Panc1 (cell line): Measurements from ENCODE around the gene MTA1. TPM values are rescaled to one million over a fixed set of nuclear protein-coding genes. Genes with fewer than 3 reads are reported as not detected.
A peak's percentile ranks its signal among the peaks of the same experiment; 100 is the strongest.

Experiments
- ATAC-seq: fragments of 200-7000 bp; cut with Tn5 transposase; 2 replicates; pipeline ENCODE4 v1.9.1; 2020; ENCODE audit warnings: mild to moderate bottlenecking, moderate library complexity
- BruUV-seq: library from RNA; stranded (reverse); fragments of 400-500 nt; replicated peaks from 2 replicates; lab custom pipeline; 2021; lab: Mats Ljungman, UMichigan
- CTCF ChIA-PET: fragments of 300-600 bp; sonication (Branson Sonifier 250); formaldehyde crosslinking; loops from one replicate; lab custom pipeline; 2022; ENCODE audit warnings: antibody characterized with exemption; lab: Charles Lee
- POLR2A ChIA-PET: fragments of 300-600 bp; sonication (Branson Sonifier 250); formaldehyde crosslinking; loops from one replicate; lab custom pipeline; 2022; ENCODE audit warnings: antibody characterized with exemption; lab: Charles Lee
- DNase-seq: peaks from one replicate; pipeline ENCODE4 v3.0.0-alpha.2; 2010; ENCODE audit warnings: low read depth, low spot score
- H3K27ac ChIP-seq: 2 replicates; pipeline ENCODE4 v1.5.1; 2011; ENCODE audit warnings: mild to moderate bottlenecking, low read length, inconsistent platforms
- H3K27me3 ChIP-seq: fragments of 200-500 bp; sonication (Bioruptor generic); 2 replicates; pipeline ENCODE4 v1.6.0; 2014; ENCODE audit warnings: low read length, inconsistent platforms; ENCODE audit not compliant: control insufficient read depth, insufficient read depth
- H3K36me3 ChIP-seq: fragments of 200-500 bp; sonication (Bioruptor generic); 2 replicates; pipeline ENCODE4 v1.5.1; 2014; ENCODE audit warnings: inconsistent platforms, mild to moderate bottlenecking, low read length, moderate library complexity; ENCODE audit not compliant: control insufficient read depth, insufficient read depth
- H3K4me1 ChIP-seq: 2 replicates; pipeline ENCODE4 v1.5.1; 2011; ENCODE audit warnings: inconsistent platforms, mild to moderate bottlenecking, low read length, moderate library complexity; ENCODE audit not compliant: control insufficient read depth, insufficient read depth
- H3K4me3 ChIP-seq, 2 experiments: 2 replicates each; pipeline ENCODE4 v1.5.1; 2011 to 2012; ENCODE audit warnings: low read depth in 2 of 2, low read length in 2 of 2, mild to moderate bottlenecking in 2 of 2, inconsistent platforms in 1 of 2, moderate library complexity in 1 of 2
- H3K9me3 ChIP-seq: fragments of 200-500 bp; sonication (Bioruptor generic); 2 replicates; pipeline ENCODE4 v1.5.1; 2014; ENCODE audit warnings: low read depth, mild to moderate bottlenecking, inconsistent platforms, low read length, moderate library complexity; ENCODE audit not compliant: control insufficient read depth, insufficient read depth
- CTCF ChIP-seq: fragments of 450-650 bp; IDR thresholded peaks from 2 replicates; pipeline ENCODE4 v1.5.1; 2017; ENCODE audit warnings: mild to moderate bottlenecking
- POLR2AphosphoS5 ChIP-seq: IDR thresholded peaks from 2 replicates; pipeline ENCODE4 v1.6.1; 2012; ENCODE audit warnings: mild to moderate bottlenecking, low read depth, low read length, moderate library complexity
- REST ChIP-seq, 2 experiments: IDR thresholded peaks; 2 replicates each; pipeline ENCODE4 v1.6.1; 2011 to 2012; ENCODE audit warnings: low read depth in 2 of 2, control low read depth in 1 of 2, low read length in 1 of 2, mild to moderate bottlenecking in 1 of 2, moderate library complexity in 1 of 2; ENCODE audit not compliant: insufficient read depth in 1 of 2
- SIN3A ChIP-seq: IDR thresholded peaks from 2 replicates; pipeline ENCODE4 v1.6.1; 2012; ENCODE audit warnings: low read depth, mild to moderate bottlenecking, low read length, moderate library complexity, borderline replicate concordance; ENCODE audit not compliant: insufficient read depth
- TCF7L2 ChIP-seq: IDR thresholded peaks from 2 replicates; pipeline ENCODE4 v1.6.1; 2011; ENCODE audit warnings: mild to moderate bottlenecking, low read depth, low read length, inconsistent platforms
- in situ Hi-C: cut with HindIII; loops from 2 replicates; pipeline ENCODE4 v1.10.0; 2016; ENCODE audit warnings: low sequenced_read_pairs, low pct_unique_long_range_greater_than_20kb
- intact Hi-C: fragments of 100-400 bp; cut with micrococcal nuclease; formaldehyde crosslinking; loops from one replicate; pipeline ENCODE4 v1.10.0; 2022; ENCODE audit not compliant: unreplicated experiment
- total RNA-seq: library from RNA; stranded (reverse); gene quantifications from one replicate; pipeline ENCODE4 v1.2.1, GENCODE V29; 2021; ENCODE audit not compliant: unreplicated experiment

Gene MTA1
- total RNA-seq, 1 experiment from 2014 or later, result 105 TPM

DNA sequence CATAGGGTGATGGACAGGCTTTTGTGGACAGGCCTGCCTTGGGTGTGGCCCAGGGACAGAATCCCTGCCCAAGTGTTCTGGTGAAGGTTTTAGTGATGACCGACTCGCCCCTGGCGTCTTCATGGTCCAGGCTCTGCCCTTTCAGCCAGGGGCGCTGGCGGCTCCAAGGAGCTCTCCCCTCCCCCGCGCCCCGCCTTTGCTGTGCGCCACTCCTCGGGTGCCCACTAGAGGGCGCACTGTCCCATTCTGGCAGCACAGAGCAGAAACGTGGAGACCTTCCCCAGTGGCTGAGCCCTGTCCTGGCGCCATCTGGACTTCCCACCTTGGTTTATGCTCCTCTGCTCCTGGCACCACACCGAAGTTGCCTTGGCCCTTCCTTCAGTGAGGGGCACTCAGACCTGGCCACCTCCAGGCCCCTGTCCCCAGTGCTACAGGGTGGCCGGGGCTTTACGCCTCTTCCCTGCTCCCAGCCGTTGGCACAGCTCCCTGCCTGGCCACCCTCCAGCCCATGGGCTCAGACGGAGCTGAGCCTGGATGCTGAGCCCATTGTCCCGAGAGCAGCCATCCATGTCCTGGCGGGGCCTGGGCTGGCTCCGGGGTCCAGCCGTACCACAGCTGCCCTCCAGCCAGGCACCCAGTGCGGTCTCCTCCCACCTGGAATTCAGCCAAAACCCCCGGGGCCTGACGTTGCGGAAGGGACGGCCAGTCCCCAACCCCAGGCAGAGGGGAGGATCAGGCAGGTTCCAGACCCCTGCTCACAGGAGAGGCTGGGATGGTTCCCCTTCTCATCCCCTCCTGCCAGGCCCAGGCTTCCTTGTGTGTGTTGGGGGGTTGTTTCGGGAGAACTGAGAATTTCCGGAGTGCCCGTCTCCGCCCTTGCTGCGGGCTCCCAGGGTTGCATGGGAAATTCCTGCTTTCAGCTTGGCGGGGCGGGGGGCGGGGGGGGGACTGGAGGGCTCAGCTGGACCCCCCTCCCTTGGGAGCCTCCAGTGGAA lies 61.5 kb downstream of the MTA1 start:
- peaks cover 67% of the 10 kb centered on the region for H3K4me1 ChIP-seq
- H3K27ac ChIP-seq, result peak overlapping the region; percentile 89
- ChIA-PET CTCF (interaction anchor here (0.6 to 1.8 kb wide), 4 partner anchors 8 to 935 kb away, joined by 3 to 18 read pairs (median 6); partner anchors contain the start of gene TEDC1), POLR2A (interaction anchor here (0.6 to 1.4 kb wide), 2 partner anchors 9 to 11 kb away, joined by 4 to 21 read pairs; no protein-coding TSS in a partner anchor)
- in situ Hi-C loops, result no loop called here
- no peaks in the 10 kb centered on the region for H3K27me3 ChIP-seq
- no peak for TF ChIP-seq REST (IDR thresholded peaks at IDR 0.05; ENCODE audit: insufficient read depth in 1 of 2, low read depth in 2 of 2, low read length in 1 of 2)
- TF ChIP-seq POLR2AphosphoS5, result peak; percentile 66
- TF ChIP-seq CTCF, result peak; percentile 94
- H3K9me3 ChIP-seq, result no peaks in the 10 kb centered on the region
- no peaks in the 10 kb centered on the region for H3K36me3 ChIP-seq
- BruUV-seq, result no TSS peak
- DNase-seq (no peak), ATAC-seq (peak; percentile 66)
- intact Hi-C loops, result loop anchor here (10.0 kb wide), 1 partner anchor 106 kb away; no protein-coding TSS in a partner anchor
- H3K4me3 ChIP-seq, result peak overlapping the region; percentile 23 to 50

GRCh38 chr14:105481886-105482457 lies 62.3 kb downstream of the MTA1 start:
- intact Hi-C loops (loop anchor here (10.0 kb wide), 1 partner anchor 107 kb away; no protein-coding TSS in a partner anchor), in situ Hi-C loops (no loop called here)
- H3K36me3 ChIP-seq, result no peaks in the 10 kb centered on the region
- H3K9me3 ChIP-seq, result no peaks in the 10 kb centered on the region
- H3K27me3 ChIP-seq, result no peaks in the 10 kb centered on the region
- peak; percentile 15 for ATAC-seq
- no peak for DNase-seq
- ChIA-PET POLR2A (interaction anchor here (0.6 to 1.4 kb wide), 2 partner anchors 10 to 130 kb away, joined by 4 read pairs; no protein-coding TSS in a partner anchor), CTCF (no interaction called here)
- no TSS peak for BruUV-seq
- peak overlapping the region in 1 of 2 experiments; percentile 23; a peak in 2 of 4 replicates for H3K4me3 ChIP-seq
- peaks cover 63% of the 10 kb centered on the region for H3K4me1 ChIP-seq
- TF ChIP-seq CTCF, result no peak; the same call in 1 of the 2 replicates
- TF ChIP-seq SIN3A, result no peak
- no peak for TF ChIP-seq REST (IDR thresholded peaks at IDR 0.05; ENCODE audit: insufficient read depth in 1 of 2, low read depth in 2 of 2, low read length in 1 of 2)
- no peak; the same call in 1 of the 2 replicates for TF ChIP-seq POLR2AphosphoS5
- no peak for TF ChIP-seq TCF7L2
- peak overlapping the region; percentile 73 for H3K27ac ChIP-seq
